Type B pancreatic cell (in vitro differentiated cells): ENCODE data around the gene ZNF385A. TPM values are rescaled to one million over a fixed set of nuclear protein-coding genes. Genes with fewer than 3 reads are reported as not detected.

ENCODE experiments used
- DNase-seq: peaks from one replicate; pipeline ENCODE4 v3.0.0; 2021; ENCODE audit warnings: mixed read lengths; ENCODE audit not compliant: unreplicated experiment; ENCODE audit errors: extremely low spot score
- H3K27ac Mint-ChIP-seq: 2 replicates; pipeline ENCODE4 v1.8.0; 2021; ENCODE audit warnings: mild to moderate bottlenecking, mixed read lengths
- H3K27me3 Mint-ChIP-seq: 2 replicates; pipeline ENCODE4 v1.8.0; 2021; ENCODE audit warnings: mixed read lengths
- H3K36me3 Mint-ChIP-seq: 2 replicates; pipeline ENCODE4 v1.8.0; 2021; ENCODE audit warnings: mixed read lengths
- H3K4me1 Mint-ChIP-seq: one replicate; pipeline ENCODE4 v1.8.0; 2021; ENCODE audit warnings: mixed read lengths; ENCODE audit not compliant: unreplicated experiment
- H3K4me3 Mint-ChIP-seq: 2 replicates; pipeline ENCODE4 v1.8.0; 2021; ENCODE audit warnings: mild to moderate bottlenecking, mixed read lengths
- H3K9me3 Mint-ChIP-seq: 2 replicates; pipeline ENCODE4 v1.8.0; 2021; ENCODE audit warnings: mixed read lengths
- total RNA-seq: library from RNA; stranded (reverse); gene quantifications from 2 replicates; pipeline ENCODE4 v1.2.1, GENCODE V29; 2021; ENCODE audit warnings: low replicate concordance
- TF ChIP-seq, protein P1 (sequence below): fragments of 200-600 bp; sonication (generic); conservative IDR thresholded peaks from 2 replicates; pipeline ENCODE4 v1.5.0; 2021; ENCODE audit warnings: antibody characterized with exemption, mild to moderate bottlenecking

ZNF385A gene
- total RNA-seq, 1 donor from 2014 or later: 29.5 TPM

DNA sequence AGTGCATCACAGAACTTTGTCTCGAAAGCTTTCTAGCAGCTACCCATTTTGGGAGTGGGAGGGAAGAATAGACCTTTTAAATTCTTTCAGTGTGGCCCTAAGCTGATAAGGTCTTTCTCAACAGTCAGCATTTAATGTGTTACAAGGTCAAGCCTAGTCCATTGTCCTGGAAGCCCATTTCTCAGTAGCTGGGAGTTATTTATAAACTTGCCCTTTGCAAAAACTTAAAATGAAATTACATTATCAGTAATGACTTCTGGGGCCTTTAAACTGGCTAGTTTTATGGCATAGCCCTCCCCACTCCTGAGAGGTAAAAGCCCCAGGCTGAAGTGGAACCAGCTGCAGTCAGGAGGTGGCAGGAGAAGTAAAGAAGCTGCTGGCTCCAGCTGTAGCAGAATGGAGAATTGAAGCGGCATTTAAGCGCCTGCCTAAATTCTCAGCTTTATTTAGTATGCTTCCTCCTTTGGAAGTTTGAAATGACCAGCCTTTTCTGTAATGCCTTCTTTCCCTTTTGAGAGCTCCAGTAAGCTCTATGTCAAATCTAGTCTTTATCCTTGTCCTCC is 47.2 kb downstream of the ZNF385A start:
- DNase-seq: no peak
- Mint-ChIP-seq H3K36me3 (peaks cover 21% of the 10 kb centered on the region), H3K4me3 (peak overlapping the region; percentile 24), H3K27me3 (no peaks in the 10 kb centered on the region), H3K9me3 (no peaks in the 10 kb centered on the region), H3K4me1 (peaks cover 54% of the 10 kb centered on the region), H3K27ac (peak overlapping the region; percentile 70)
- TF ChIP-seq, protein P1, sequence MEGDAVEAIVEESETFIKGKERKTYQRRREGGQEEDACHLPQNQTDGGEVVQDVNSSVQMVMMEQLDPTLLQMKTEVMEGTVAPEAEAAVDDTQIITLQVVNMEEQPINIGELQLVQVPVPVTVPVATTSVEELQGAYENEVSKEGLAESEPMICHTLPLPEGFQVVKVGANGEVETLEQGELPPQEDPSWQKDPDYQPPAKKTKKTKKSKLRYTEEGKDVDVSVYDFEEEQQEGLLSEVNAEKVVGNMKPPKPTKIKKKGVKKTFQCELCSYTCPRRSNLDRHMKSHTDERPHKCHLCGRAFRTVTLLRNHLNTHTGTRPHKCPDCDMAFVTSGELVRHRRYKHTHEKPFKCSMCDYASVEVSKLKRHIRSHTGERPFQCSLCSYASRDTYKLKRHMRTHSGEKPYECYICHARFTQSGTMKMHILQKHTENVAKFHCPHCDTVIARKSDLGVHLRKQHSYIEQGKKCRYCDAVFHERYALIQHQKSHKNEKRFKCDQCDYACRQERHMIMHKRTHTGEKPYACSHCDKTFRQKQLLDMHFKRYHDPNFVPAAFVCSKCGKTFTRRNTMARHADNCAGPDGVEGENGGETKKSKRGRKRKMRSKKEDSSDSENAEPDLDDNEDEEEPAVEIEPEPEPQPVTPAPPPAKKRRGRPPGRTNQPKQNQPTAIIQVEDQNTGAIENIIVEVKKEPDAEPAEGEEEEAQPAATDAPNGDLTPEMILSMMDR: peak; percentile 14

DNA sequence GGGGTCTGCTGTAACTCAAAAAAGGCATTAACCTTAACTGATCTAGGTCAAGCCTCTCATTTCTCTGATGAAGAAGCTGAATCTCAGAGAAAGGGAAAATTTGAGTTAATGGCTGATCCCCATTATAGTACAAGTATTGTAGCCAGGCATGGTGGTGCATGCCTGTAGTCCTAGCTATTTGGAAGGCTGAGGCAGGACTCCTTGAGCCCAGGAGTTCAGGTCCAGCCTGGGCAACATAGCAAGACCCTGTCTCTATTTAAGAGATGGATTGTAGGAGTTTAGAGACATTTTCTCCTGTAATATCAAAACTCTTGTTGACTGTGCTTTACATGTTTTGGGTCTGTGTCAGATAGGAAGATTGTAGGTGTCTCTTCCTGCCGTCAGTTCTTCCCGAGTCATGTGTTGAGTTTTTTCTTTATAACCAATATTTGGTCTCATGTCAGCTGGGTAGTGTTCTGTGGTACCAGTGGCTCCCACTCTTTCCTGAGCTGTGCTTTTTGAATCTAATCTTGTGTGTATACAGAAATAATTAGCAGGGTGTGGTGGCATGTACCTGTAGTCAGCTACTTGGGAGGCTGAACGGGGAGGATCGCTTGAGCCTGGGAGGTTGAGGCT is 51.0 kb downstream of the ZNF385A start:
- Mint-ChIP-seq H3K9me3 (no peaks in the 10 kb centered on the region), H3K4me1 (peaks cover 51% of the 10 kb centered on the region), H3K27me3 (no peaks in the 10 kb centered on the region), H3K27ac (no peak overlapping the region), H3K36me3 (peaks cover 16% of the 10 kb centered on the region), H3K4me3 (no peak overlapping the region)
- TF ChIP-seq, protein P1: no peak
- no peak for DNase-seq

DNA sequence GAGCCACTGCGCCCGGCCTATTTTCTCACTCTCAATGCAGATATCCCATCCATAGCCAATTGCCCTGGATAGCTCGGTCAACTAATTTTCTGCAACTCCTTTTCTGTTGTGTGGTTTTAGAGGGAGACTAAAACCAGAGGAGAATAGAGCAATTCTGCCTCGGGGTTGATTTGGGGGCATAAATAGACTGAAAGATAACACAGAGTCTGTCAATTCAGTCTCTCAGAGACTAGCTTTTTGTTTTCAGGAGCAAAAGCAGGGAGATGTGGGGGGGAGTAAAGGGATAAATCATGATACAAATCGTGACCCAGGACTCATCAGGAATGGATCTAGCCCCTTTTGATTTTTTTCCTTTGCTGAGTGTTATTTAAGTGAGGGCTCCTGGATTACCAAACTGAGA is 53.1 kb downstream of the ZNF385A start:
- Mint-ChIP-seq H3K4me3 (no peak overlapping the region), H3K27ac (no peak overlapping the region), H3K36me3 (peaks cover 16% of the 10 kb centered on the region), H3K27me3 (no peaks in the 10 kb centered on the region), H3K4me1 (peaks cover 45% of the 10 kb centered on the region), H3K9me3 (no peaks in the 10 kb centered on the region)
- TF ChIP-seq, protein P1: no peak
- no peak for DNase-seq

DNA sequence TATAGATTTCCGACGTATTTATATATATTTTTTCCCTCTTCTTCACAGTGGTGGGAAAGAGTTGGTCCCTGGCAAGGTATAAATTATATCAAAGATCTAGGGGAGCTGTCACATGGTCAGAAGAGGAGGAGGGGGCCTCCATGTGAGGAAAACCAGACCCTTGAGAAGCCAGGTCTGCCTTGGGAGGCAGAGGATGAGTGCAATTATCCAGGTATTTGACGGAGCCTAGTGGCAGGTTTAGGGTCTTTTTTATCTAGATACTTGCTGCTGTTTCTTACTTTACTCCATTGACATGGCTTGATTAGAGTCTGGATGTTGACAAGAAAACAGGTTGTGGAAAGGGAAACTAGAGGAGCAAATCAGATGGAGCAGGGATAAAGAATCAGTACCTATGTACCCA is 54.1 kb downstream of the ZNF385A start:
- Mint-ChIP-seq H3K9me3 (no peaks in the 10 kb centered on the region), H3K4me3 (peak overlapping the region; percentile 41), H3K4me1 (peaks cover 46% of the 10 kb centered on the region), H3K27ac (peak overlapping the region; percentile 60), H3K27me3 (no peaks in the 10 kb centered on the region), H3K36me3 (peaks cover 11% of the 10 kb centered on the region)
- no peak for DNase-seq
- TF ChIP-seq, protein P1: no peak

DNA sequence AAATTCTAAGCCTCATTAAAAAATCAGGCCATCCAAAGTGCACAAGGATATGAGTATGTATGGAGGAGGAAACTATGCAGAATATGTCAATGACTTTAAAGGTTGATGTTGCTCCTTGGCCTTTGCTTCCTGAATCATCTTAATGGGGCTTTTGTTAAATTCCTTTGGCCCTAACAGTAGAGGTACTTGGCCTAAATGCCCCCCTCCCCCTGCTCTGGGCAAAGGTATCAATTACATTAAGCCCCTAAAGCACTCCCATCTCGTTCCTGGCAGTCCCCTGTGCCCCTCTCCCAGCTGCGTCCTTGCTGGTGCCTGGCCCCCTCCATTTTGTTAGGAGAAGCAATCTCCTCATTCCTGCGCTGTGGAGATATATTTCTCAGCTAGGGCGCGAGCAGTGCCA is 54.8 kb downstream of the ZNF385A start:
- DNase-seq: no peak
- peaks cover 16% of the 10 kb centered on the region for H3K36me3 Mint-ChIP-seq
- no peaks in the 10 kb centered on the region for H3K27me3 Mint-ChIP-seq
- peak overlapping the region; percentile 41 for H3K4me3 Mint-ChIP-seq
- no peaks in the 10 kb centered on the region for H3K9me3 Mint-ChIP-seq
- H3K4me1 Mint-ChIP-seq: peaks cover 52% of the 10 kb centered on the region
- peak overlapping the region; percentile 62 for H3K27ac Mint-ChIP-seq
- TF ChIP-seq, protein P1: no peak
